GM21447 (cell line): Measurements from ENCODE around the gene PRRC2A.

Source experiments
- ATAC-seq: cut with Tn5 transposase; IDR thresholded peaks from one replicate; pipeline ENCODE4 v1.9.1; 2021; ENCODE audit not compliant: unreplicated experiment

PRRC2A gene

GRCh38 chr6:31622684-31623091 is 2.2 kb downstream of the PRRC2A start:
- ATAC-seq, result no peak

GRCh38 chr6:31624070-31624469 is 3.6 kb downstream of the PRRC2A start:
- no peak for ATAC-seq

GRCh38 chr6:31626952-31627351 is 6.4 kb downstream of the PRRC2A start:
- no peak for ATAC-seq

- no peak for ATAC-seq
These were observed 7.3 kb downstream of the PRRC2A start for GRCh38 chr6:31627690-31628287.

GRCh38 chr6:31629014-31629413 is 8.5 kb downstream of the PRRC2A start:
- ATAC-seq, result no peak

GRCh38 chr6:31630177-31630934 is 9.8 kb downstream of the PRRC2A start:
- ATAC-seq, result no peak

- no peak for ATAC-seq
These were observed 10.7 kb downstream of the PRRC2A start for GRCh38 chr6:31631209-31631608.

- ATAC-seq, result no peak
These were observed 11.3 kb downstream of the PRRC2A start for GRCh38 chr6:31631681-31632278.

- no peak for ATAC-seq
These were observed 11.9 kb downstream of the PRRC2A start for GRCh38 chr6:31632279-31632946.

GRCh38 chr6:31633447-31633846 is 12.9 kb downstream of the PRRC2A start:
- ATAC-seq, result no peak

GRCh38 chr6:31634131-31634530 is 13.6 kb downstream of the PRRC2A start:
- ATAC-seq, result no peak

- no peak for ATAC-seq
These were observed 14.6 kb downstream of the PRRC2A start for GRCh38 chr6:31634969-31635575.

GRCh38 chr6:31636698-31637596 is 16.4 kb downstream of the PRRC2A start:
- no peak for ATAC-seq

- no peak for ATAC-seq
These were observed 18.5 kb downstream of the PRRC2A start for GRCh38 chr6:31639043-31639442.

- no peak for ATAC-seq
These were observed 18.9 kb downstream of the PRRC2A start for GRCh38 chr6:31639449-31639861.

- no peak for ATAC-seq
These were observed 20.1 kb downstream of the PRRC2A start for GRCh38 chr6:31640612-31641011.

- ATAC-seq, result no peak
These were observed 20.9 kb downstream of the PRRC2A start for GRCh38 chr6:31641370-31641769.

GRCh38 chr6:31642798-31643570 is 22.5 kb downstream of the PRRC2A start:
- ATAC-seq, result no peak

GRCh38 chr6:31643818-31644454 is 23.4 kb downstream of the PRRC2A start:
- ATAC-seq, result no peak
